Ishikawa (cell line): Measurements from ENCODE around the gene SCAANT1.
A peak's percentile ranks its signal among the peaks of the same experiment; 100 is the strongest.

ENCODE experiments used
- EGR1 ChIP-seq: IDR thresholded peaks from 2 replicates; pipeline ENCODE4 v1.6.1; 2012
- EP300 ChIP-seq: IDR thresholded peaks from 2 replicates; pipeline ENCODE4 v1.6.1; 2012; ENCODE audit warnings: borderline replicate concordance
- MAX ChIP-seq: IDR thresholded peaks from 2 replicates; pipeline ENCODE4 v1.6.1; 2012
- TAF1 ChIP-seq: IDR thresholded peaks from 2 replicates; pipeline ENCODE4 v1.6.1; 2012; ENCODE audit warnings: low read depth, mild to moderate bottlenecking
- YY1 ChIP-seq: IDR thresholded peaks from 2 replicates; pipeline ENCODE4 v1.6.1; 2012; ENCODE audit warnings: low read depth

DNA sequence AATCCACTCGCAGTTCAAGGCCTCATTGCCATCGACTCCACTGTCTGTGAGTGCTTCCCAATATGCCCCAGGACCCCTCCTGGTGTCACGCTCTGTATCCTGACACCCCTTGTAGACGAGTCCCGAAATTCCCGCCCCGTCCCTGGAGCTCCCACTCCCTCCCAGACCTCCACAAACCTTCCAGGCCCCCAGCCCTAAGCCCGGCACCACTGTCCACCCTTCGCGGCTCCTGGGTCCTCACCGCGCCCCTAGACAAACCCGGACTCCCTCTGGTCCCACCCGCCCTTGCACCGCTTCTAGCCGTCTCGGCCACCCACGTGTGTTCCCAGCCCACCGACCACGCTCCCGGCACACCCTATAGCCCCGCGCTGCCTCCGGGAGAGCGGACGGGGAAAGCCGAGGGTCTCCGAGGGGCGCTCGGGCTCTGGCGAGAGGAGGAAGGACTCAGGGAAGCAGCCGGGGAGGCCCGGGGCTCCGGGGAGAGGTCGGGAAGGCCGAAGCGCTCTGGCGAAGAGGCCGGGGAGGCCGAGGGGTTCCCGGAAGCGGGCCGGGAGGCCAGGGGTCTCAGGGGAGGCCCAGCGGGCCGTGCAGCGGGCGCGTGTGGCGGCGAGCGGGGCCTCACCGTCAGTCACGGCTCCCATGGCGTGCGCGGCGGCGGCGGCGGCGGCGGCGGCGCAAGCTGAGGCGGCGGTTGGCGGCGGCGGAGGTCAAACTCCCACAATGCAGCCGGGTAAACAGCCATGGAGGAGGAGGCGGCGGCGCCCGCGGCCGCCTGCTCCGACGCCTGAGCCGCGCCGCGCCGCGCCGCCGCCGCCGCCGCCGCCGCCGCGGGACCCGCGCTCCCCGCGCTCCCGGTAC, 48.8 kb downstream of the SCAANT1 start, which contains the start of the genes ATXN7 and THOC7:
- TF ChIP-seq EGR1 (no peak), MAX (peak; percentile 41; the same call in 1 of the 2 replicates), TAF1 (peak; percentile 27), EP300 (peak; percentile 10; the same call in 1 of the 2 replicates), YY1 (peak; percentile 79)
